ENCODE measurements around the gene TREM1.
"Not testable (repeated sequence)": the region's sequence is repeated elsewhere in the genome, so short reads cannot be mapped to it uniquely, and the experiment has no call there.

TREM1 gene

GRCh38 chr6:41258196-41258493, 28.3 kb downstream of the TREM1 start:
- no peak for DNase-seq (ENCODE audit: low read depth in 2 of 2)

- no peak for DNase-seq (ENCODE audit: low read depth in 2 of 2)
These were observed 28.9 kb downstream of the TREM1 start for GRCh38 chr6:41257369-41258195.

- no peak for DNase-seq (ENCODE audit: low read depth in 2 of 2)
These were observed 30.1 kb downstream of the TREM1 start for GRCh38 chr6:41256383-41256782.

GRCh38 chr6:41255638-41256246, 30.7 kb downstream of the TREM1 start:
- DNase-seq (ENCODE audit: low read depth in 2 of 2) = no peak

GRCh38 chr6:41255110-41255509, 31.4 kb downstream of the TREM1 start:
- no peak for DNase-seq (ENCODE audit: low read depth in 2 of 2)

GRCh38 chr6:41252401-41253169, 33.9 kb downstream of the TREM1 start:
- no peak for DNase-seq (ENCODE audit: low read depth in 2 of 2)

- DNase-seq (ENCODE audit: low read depth in 2 of 2) = no peak
These were observed 38.4 kb downstream of the TREM1 start for GRCh38 chr6:41247882-41248705.

GRCh38 chr6:41247288-41247865, 39.1 kb downstream of the TREM1 start:
- no peak for DNase-seq (ENCODE audit: low read depth in 2 of 2)

- not testable (repeated sequence) for DNase-seq (ENCODE audit: low read depth in 2 of 2)
These were observed 40.0 kb downstream of the TREM1 start for GRCh38 chr6:41246529-41246928.

- no peak for DNase-seq (ENCODE audit: low read depth in 2 of 2)
These were observed 46.9 kb downstream of the TREM1 start for GRCh38 chr6:41239467-41240159.

GRCh38 chr6:41237128-41237527, 49.4 kb downstream of the TREM1 start:
- no peak for DNase-seq (ENCODE audit: low read depth in 2 of 2)

GRCh38 chr6:41236276-41236675, 50.2 kb downstream of the TREM1 start:
- DNase-seq (ENCODE audit: low read depth in 2 of 2) = no peak

- DNase-seq (ENCODE audit: low read depth in 2 of 2) = no peak
These were observed 53.8 kb downstream of the TREM1 start for GRCh38 chr6:41232667-41233066.

GRCh38 chr6:41231246-41231645, 55.2 kb downstream of the TREM1 start:
- no peak for DNase-seq (ENCODE audit: low read depth in 2 of 2)

- DNase-seq (ENCODE audit: low read depth in 2 of 2) = no peak
These were observed 56.8 kb downstream of the TREM1 start for GRCh38 chr6:41229721-41230120.

GRCh38 chr6:41228616-41229015, 57.9 kb downstream of the TREM1 start:
- no peak for DNase-seq (ENCODE audit: low read depth in 2 of 2)

GRCh38 chr6:41228096-41228495, 58.4 kb downstream of the TREM1 start, which contains the start of gene TREML4:
TSS of gene TREML4 (plus strand) at chr6:41228349. CDS start at chr6:41228428, 79 bp downstream.
- no peak for DNase-seq (ENCODE audit: low read depth in 2 of 2)

GRCh38 chr6:41226752-41227151, 59.7 kb downstream of the TREM1 start:
- no peak for DNase-seq (ENCODE audit: low read depth in 2 of 2)

- DNase-seq (ENCODE audit: low read depth in 2 of 2) = no peak
These were observed 61.7 kb downstream of the TREM1 start for GRCh38 chr6:41224800-41225199.

Data from stimulated activated CD8-positive, alpha-beta memory T cell treated with anti-CD3 and anti-CD28 coated beads, Interleukin-15, amount 100 ng/mL, for 48 hours (primary cell).